ENCODE data around the gene C1orf50.
"Not testable (repeated sequence)": the region's sequence is repeated elsewhere in the genome, so short reads cannot be mapped to it uniquely, and the experiment has no call there.

The C1orf50 gene

GRCh38 chr1:42746436-42747105, 20.5 kb upstream of the C1orf50 start:
- H3K27ac Mint-ChIP-seq, result no peak overlapping the region
- H3K36me3 Mint-ChIP-seq (ENCODE audit: low read depth), result peaks cover 26% of the 10 kb centered on the region
- no peaks in the 10 kb centered on the region for H3K9me3 Mint-ChIP-seq
- H3K4me3 Mint-ChIP-seq, result no peak overlapping the region
- no peaks in the 10 kb centered on the region for H3K27me3 Mint-ChIP-seq (ENCODE audit: low read depth)
- H3K4me1 Mint-ChIP-seq (ENCODE audit: low read depth), result no peaks in the 10 kb centered on the region

- no peaks in the 10 kb centered on the region for H3K9me3 Mint-ChIP-seq
- H3K36me3 Mint-ChIP-seq (ENCODE audit: low read depth), result peaks cover 31% of the 10 kb centered on the region
- H3K27ac Mint-ChIP-seq, result no peak overlapping the region
- no peaks in the 10 kb centered on the region for H3K4me1 Mint-ChIP-seq (ENCODE audit: low read depth)
- no peaks in the 10 kb centered on the region for H3K27me3 Mint-ChIP-seq (ENCODE audit: low read depth)
- no peak overlapping the region for H3K4me3 Mint-ChIP-seq
Observed at GRCh38 chr1:42747125-42747524, 19.9 kb upstream of the C1orf50 start.

GRCh38 chr1:42748021-42748420, 19.0 kb upstream of the C1orf50 start:
- Mint-ChIP-seq H3K36me3 (ENCODE audit: low read depth) (peaks cover 39% of the 10 kb centered on the region), H3K9me3 (no peaks in the 10 kb centered on the region), H3K4me1 (ENCODE audit: low read depth) (no peaks in the 10 kb centered on the region), H3K27me3 (ENCODE audit: low read depth) (no peaks in the 10 kb centered on the region), H3K27ac (no peak overlapping the region), H3K4me3 (no peak overlapping the region)

GRCh38 chr1:42748461-42749410, 18.3 kb upstream of the C1orf50 start:
- Mint-ChIP-seq H3K4me1 (ENCODE audit: low read depth) (no peaks in the 10 kb centered on the region), H3K27me3 (ENCODE audit: low read depth) (no peaks in the 10 kb centered on the region), H3K27ac (peak overlapping the region; percentile 41), H3K36me3 (ENCODE audit: low read depth) (peaks cover 44% of the 10 kb centered on the region), H3K4me3 (no peak overlapping the region), H3K9me3 (no peaks in the 10 kb centered on the region)

- Mint-ChIP-seq H3K27ac (no peak overlapping the region), H3K9me3 (no peaks in the 10 kb centered on the region), H3K4me3 (no peak overlapping the region), H3K36me3 (ENCODE audit: low read depth) (peaks cover 53% of the 10 kb centered on the region), H3K4me1 (ENCODE audit: low read depth) (no peaks in the 10 kb centered on the region), H3K27me3 (ENCODE audit: low read depth) (no peaks in the 10 kb centered on the region)
Observed at GRCh38 chr1:42750041-42750440, 17.0 kb upstream of the C1orf50 start.

GRCh38 chr1:42751511-42752070, 15.5 kb upstream of the C1orf50 start:
- not testable (repeated sequence) for H3K4me1 Mint-ChIP-seq (ENCODE audit: low read depth); H3K4me3 Mint-ChIP-seq; H3K27ac Mint-ChIP-seq; H3K9me3 Mint-ChIP-seq; H3K27me3 Mint-ChIP-seq (ENCODE audit: low read depth)
- peaks cover 62% of the 10 kb centered on the region for H3K36me3 Mint-ChIP-seq (ENCODE audit: low read depth)

- Mint-ChIP-seq H3K36me3 (ENCODE audit: low read depth) (peaks cover 63% of the 10 kb centered on the region), H3K27ac (no peak overlapping the region), H3K4me3 (no peak overlapping the region), H3K9me3 (no peaks in the 10 kb centered on the region), H3K27me3 (ENCODE audit: low read depth) (no peaks in the 10 kb centered on the region), H3K4me1 (ENCODE audit: low read depth) (peaks cover 3% of the 10 kb centered on the region)
Observed at GRCh38 chr1:42752284-42752683, 14.8 kb upstream of the C1orf50 start.

- Mint-ChIP-seq H3K36me3 (ENCODE audit: low read depth) (peaks cover 66% of the 10 kb centered on the region), H3K27ac (no peak overlapping the region), H3K9me3 (no peaks in the 10 kb centered on the region), H3K4me3 (no peak overlapping the region), H3K4me1 (ENCODE audit: low read depth) (peaks cover 3% of the 10 kb centered on the region), H3K27me3 (ENCODE audit: low read depth) (no peaks in the 10 kb centered on the region)
Observed at GRCh38 chr1:42753070-42753469, 14.0 kb upstream of the C1orf50 start.

GRCh38 chr1:42756956-42757891, 9.8 kb upstream of the C1orf50 start:
- Mint-ChIP-seq H3K27me3 (ENCODE audit: low read depth) (no peaks in the 10 kb centered on the region), H3K4me3 (no peak overlapping the region), H3K36me3 (ENCODE audit: low read depth) (peaks cover 42% of the 10 kb centered on the region), H3K9me3 (no peaks in the 10 kb centered on the region), H3K27ac (no peak overlapping the region), H3K4me1 (ENCODE audit: low read depth) (peaks cover 4% of the 10 kb centered on the region)

- no peak overlapping the region for H3K4me3 Mint-ChIP-seq
- H3K27ac Mint-ChIP-seq, result no peak overlapping the region
- H3K4me1 Mint-ChIP-seq (ENCODE audit: low read depth), result peaks cover 9% of the 10 kb centered on the region
- H3K36me3 Mint-ChIP-seq (ENCODE audit: low read depth), result peaks cover 36% of the 10 kb centered on the region
- H3K9me3 Mint-ChIP-seq, result no peaks in the 10 kb centered on the region
- H3K27me3 Mint-ChIP-seq (ENCODE audit: low read depth), result no peaks in the 10 kb centered on the region
Observed at GRCh38 chr1:42757892-42758275, 9.2 kb upstream of the C1orf50 start.

- H3K27ac Mint-ChIP-seq, result no peak overlapping the region
- H3K9me3 Mint-ChIP-seq, result no peaks in the 10 kb centered on the region
- H3K27me3 Mint-ChIP-seq (ENCODE audit: low read depth), result no peaks in the 10 kb centered on the region
- no peak overlapping the region for H3K4me3 Mint-ChIP-seq
- H3K4me1 Mint-ChIP-seq (ENCODE audit: low read depth), result peaks cover 9% of the 10 kb centered on the region
- peaks cover 30% of the 10 kb centered on the region for H3K36me3 Mint-ChIP-seq (ENCODE audit: low read depth)
Observed at GRCh38 chr1:42758641-42759040, 8.4 kb upstream of the C1orf50 start.

GRCh38 chr1:42759114-42759513, 7.9 kb upstream of the C1orf50 start:
- Mint-ChIP-seq H3K4me1 (ENCODE audit: low read depth) (peaks cover 9% of the 10 kb centered on the region), H3K27ac (no peak overlapping the region), H3K4me3 (no peak overlapping the region), H3K36me3 (ENCODE audit: low read depth) (peaks cover 27% of the 10 kb centered on the region), H3K27me3 (ENCODE audit: low read depth) (no peaks in the 10 kb centered on the region), H3K9me3 (no peaks in the 10 kb centered on the region)

- H3K4me1 Mint-ChIP-seq (ENCODE audit: low read depth), result peaks cover 9% of the 10 kb centered on the region
- no peaks in the 10 kb centered on the region for H3K9me3 Mint-ChIP-seq
- H3K36me3 Mint-ChIP-seq (ENCODE audit: low read depth), result peaks cover 12% of the 10 kb centered on the region
- H3K4me3 Mint-ChIP-seq, result no peak overlapping the region
- no peaks in the 10 kb centered on the region for H3K27me3 Mint-ChIP-seq (ENCODE audit: low read depth)
- H3K27ac Mint-ChIP-seq, result no peak overlapping the region
Observed at GRCh38 chr1:42761567-42761966, 5.5 kb upstream of the C1orf50 start.

GRCh38 chr1:42762269-42762668, 4.8 kb upstream of the C1orf50 start:
- Mint-ChIP-seq H3K27me3 (ENCODE audit: low read depth) (no peaks in the 10 kb centered on the region), H3K27ac (no peak overlapping the region), H3K9me3 (no peaks in the 10 kb centered on the region), H3K4me3 (no peak overlapping the region), H3K36me3 (ENCODE audit: low read depth) (peaks cover 6% of the 10 kb centered on the region), H3K4me1 (ENCODE audit: low read depth) (peaks cover 5% of the 10 kb centered on the region)

Measured in T-helper 1 cell treated with Interleukin-12 subunit alpha and Interleukin-12 subunit beta and Interleukin-4 antibody, amounts not matched to agents 30 μg/mL and 1 μg/mL, for 36 hours (primary cell).